Measurements from ENCODE around the gene KIAA1217. TPM values are rescaled to one million over a fixed set of nuclear protein-coding genes. Genes with fewer than 3 reads are reported as not detected.
A peak's percentile ranks its signal among the peaks of the same experiment; 100 is the strongest.

KIAA1217 gene
- total and polyA plus RNA-seq, 9 of the 15 experiments (the other 6 are each of a cell fraction or from before 2014, with no cell fraction given) = 0.04 TPM; not detected in 8

DNA sequence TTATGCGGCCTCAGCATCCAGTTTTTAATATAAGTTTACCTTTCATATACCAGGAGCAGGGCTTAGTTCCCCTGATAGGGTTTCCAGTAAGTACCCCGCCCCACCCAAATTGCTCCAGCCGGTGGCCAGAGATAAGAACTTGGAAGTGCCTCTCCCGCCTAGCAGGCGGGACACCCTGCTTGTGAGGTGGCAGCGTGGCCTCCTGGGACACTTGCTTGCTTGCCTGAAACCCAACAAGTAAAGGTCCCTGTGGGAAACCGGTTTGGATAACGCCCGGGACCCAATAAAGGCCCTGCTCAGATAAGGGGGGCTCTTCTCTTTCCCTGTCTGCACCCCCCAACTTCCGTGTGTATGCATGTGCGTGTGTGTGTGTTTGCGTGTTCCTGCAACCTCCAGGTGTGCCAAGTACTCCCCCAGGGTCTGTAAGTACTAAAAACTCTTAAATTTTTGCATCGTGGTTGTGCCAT lies 360.4 kb downstream of the KIAA1217 start (continued):
- TF ChIP-seq RBFOX2 (IDR thresholded peaks at IDR 0.05; ENCODE audit: low read depth, low read length) (peak; percentile 76), CBFA2T3 (IDR thresholded peaks at IDR 0.05) (peak; percentile 92), RBM17 (IDR thresholded peaks at IDR 0.05; ENCODE audit: borderline replicate concordance, low read depth, low read length) (no peak), SRSF1 (IDR thresholded peaks at IDR 0.05; ENCODE audit: low read depth, low read length) (no peak), SMARCE1 (IDR thresholded peaks at IDR 0.05) (peak; percentile 93), BRD9 (IDR thresholded peaks at IDR 0.05; ENCODE audit: low read depth, partially characterized antibody) (no peak), AFF1 (IDR thresholded peaks at IDR 0.05; ENCODE audit: low read depth in 1 of 2, partially characterized antibody in 2 of 2) (peak in 1 of 2 experiments; percentile 6), CAMTA2 (CRISPR knock-in tag; conservative IDR thresholded peaks at IDR 0.05) (no peak), CEBPG (CRISPR knock-in tag; IDR thresholded peaks at IDR 0.05) (no peak), CEBPG (tag; conservative IDR thresholded peaks at IDR 0.05 in 1 of 2, IDR thresholded peaks at IDR 0.05 in 1 of 2) (no peak), HDAC2 (IDR thresholded peaks at IDR 0.05) (0 out of 2 replicates have a peak, but pooled peaks have one; percentile 54), ERF (CRISPR knock-in tag; IDR thresholded peaks at IDR 0.05) (no peak), GATA2 (CRISPR knock-in tag; IDR thresholded peaks at IDR 0.05) (peak; percentile 85), BRCA1 (IDR thresholded peaks at IDR 0.05) (no peak), BRCA1 (CRISPR knock-in tag; IDR thresholded peaks at IDR 0.05) (no peak), ARID4B (CRISPR knock-in tag; IDR thresholded peaks at IDR 0.05) (peak; percentile 35; the same call in 1 of the 2 replicates), ZNF408 (CRISPR knock-in tag; IDR thresholded peaks at IDR 0.05; ENCODE audit: low read depth) (no peak), ZNF3 (CRISPR knock-in tag; IDR thresholded peaks at IDR 0.05) (no peak)
- TF ChIP-seq, protein P1, sequence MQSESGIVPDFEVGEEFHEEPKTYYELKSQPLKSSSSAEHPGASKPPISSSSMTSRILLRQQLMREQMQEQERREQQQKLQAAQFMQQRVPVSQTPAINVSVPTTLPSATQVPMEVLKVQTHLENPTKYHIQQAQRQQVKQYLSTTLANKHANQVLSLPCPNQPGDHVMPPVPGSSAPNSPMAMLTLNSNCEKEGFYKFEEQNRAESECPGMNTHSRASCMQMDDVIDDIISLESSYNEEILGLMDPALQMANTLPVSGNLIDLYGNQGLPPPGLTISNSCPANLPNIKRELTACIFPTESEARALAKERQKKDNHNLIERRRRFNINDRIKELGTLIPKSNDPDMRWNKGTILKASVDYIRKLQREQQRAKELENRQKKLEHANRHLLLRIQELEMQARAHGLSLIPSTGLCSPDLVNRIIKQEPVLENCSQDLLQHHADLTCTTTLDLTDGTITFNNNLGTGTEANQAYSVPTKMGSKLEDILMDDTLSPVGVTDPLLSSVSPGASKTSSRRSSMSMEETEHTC (IDR thresholded peaks at IDR 0.05) = no peak
- TF ChIP-seq, protein P2, sequence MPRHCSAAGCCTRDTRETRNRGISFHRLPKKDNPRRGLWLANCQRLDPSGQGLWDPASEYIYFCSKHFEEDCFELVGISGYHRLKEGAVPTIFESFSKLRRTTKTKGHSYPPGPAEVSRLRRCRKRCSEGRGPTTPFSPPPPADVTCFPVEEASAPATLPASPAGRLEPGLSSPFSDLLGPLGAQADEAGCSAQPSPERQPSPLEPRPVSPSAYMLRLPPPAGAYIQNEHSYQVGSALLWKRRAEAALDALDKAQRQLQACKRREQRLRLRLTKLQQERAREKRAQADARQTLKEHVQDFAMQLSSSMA (CRISPR knock-in tag; IDR thresholded peaks at IDR 0.05) = no peak
